GM19239 (cell line): Measurements from ENCODE around the gene SEMA5B.
A peak's percentile ranks its signal among the peaks of the same experiment; 100 is the strongest.

Source experiments
- DNase-seq: peaks from one replicate; pipeline ENCODE4 v3.0.0; 2011; ENCODE audit warnings: low spot score; ENCODE audit not compliant: insufficient read length
- FAIRE-seq: peaks from 2 replicates; lab custom pipeline; 2011; peaks lifted over from hg19 to GRCh38; lab: Jason Lieb, UNC

The SEMA5B gene

GRCh38 chr3:122952520-122952919 is 75.0 kb downstream of the SEMA5B start:
- FAIRE-seq: no peak
- DNase-seq: peak; percentile 32

DNA sequence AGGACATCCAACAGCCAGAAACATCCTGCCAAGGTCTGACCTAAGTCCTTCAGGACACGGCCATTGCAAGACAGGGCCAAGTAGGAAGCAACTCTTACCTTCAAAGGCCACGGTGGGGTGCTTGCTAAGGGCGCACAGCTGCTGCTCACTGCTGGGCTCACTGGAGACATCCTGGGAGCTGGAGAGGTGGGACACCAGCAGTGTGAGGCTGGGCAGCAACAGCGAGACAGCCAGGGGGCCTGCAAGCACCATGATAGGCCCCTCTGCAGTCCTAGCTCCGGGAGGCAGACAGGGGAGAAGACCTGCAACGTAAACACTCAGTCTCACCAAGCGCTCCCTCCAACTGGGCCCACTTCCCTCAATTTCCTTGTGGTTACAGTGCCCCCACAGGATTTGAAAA is 79.2 kb downstream of the SEMA5B start:
- FAIRE-seq (no peak), DNase-seq (no peak)

DNA sequence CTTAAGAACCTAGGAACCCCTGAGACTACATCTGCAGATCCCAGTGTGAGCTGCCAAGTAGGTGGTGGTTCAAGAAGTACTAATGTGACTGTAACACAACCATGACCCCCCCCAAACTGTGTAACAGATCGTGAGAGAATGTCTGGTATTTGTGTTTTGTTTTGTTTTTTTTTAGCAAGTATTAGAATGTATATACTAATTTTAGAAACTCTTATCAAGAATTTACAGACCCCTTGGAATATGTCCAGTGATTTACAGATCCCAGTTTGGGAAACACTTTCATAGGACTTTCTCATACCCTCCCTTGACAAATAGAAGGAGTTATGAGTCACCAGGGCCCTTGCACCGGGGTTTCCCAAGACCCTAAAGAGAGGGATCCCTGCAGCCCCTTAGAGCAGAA is 79.8 kb downstream of the SEMA5B start:
- FAIRE-seq: no peak
- DNase-seq: no peak

GRCh38 chr3:122947196-122947595 is 80.4 kb downstream of the SEMA5B start:
- DNase-seq (no peak), FAIRE-seq (no peak)

- no peak for DNase-seq
- no peak for FAIRE-seq
Measured at GRCh38 chr3:122946185-122946584, 81.4 kb downstream of the SEMA5B start.

- FAIRE-seq: no peak
Measured at GRCh38 chr3:122945230-122945629, 82.3 kb downstream of the SEMA5B start.

DNA sequence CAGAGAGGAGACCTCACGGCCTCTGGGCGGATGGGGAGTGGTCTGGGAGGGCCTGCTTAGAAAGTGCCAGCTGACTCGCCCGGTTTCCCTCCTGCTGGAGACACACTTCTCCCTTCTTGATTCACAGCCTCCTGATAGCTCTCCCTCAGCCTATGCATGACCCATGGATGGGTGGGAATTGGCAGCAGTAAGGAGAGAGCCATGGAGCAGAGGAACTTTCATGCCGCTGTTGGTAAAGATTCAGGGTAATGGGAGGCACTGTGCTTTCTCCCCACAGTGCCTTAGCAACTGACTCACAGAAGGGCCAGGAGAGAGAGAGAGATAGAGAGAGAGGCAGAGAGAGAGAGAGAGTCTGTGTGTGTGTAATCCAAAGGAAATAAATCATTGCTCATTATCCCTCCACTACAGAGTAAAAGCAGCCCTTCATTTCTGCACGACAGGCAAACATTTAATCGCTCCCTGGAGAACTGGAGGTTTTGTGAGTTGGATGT is 82.8 kb downstream of the SEMA5B start:
- FAIRE-seq: no peak
- DNase-seq: no peak

More at GRCh38 chr3:122945230-122945629, 82.3 kb downstream of the SEMA5B start:
- no peak for DNase-seq

GRCh38 chr3:122943828-122944190 is 83.8 kb downstream of the SEMA5B start:
- FAIRE-seq (no peak), DNase-seq (no peak)

- FAIRE-seq (peak; percentile 11), DNase-seq (peak; percentile 59)
Measured at GRCh38 chr3:122942937-122943827, 84.4 kb downstream of the SEMA5B start.

DNA sequence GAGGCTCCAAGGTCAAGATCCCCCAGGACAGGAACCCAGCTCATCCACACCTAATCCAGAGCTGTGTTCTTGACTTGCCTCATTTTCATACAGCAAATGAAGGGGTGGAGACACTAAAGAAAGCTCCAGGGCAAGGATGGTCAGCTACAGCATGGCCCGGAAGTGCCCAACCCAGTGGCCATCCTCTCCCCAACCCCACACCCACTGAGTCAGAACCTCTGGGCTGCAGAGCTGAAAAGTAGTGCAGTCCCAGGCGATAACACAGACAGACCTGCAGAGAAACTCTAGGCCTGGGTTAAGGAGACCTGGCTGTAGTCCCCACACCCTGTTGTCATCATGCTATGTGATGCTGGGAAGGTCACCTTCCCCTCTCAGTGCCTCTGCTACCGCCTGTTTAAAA is 85.3 kb downstream of the SEMA5B start:
- FAIRE-seq: no peak
- no peak for DNase-seq

DNA sequence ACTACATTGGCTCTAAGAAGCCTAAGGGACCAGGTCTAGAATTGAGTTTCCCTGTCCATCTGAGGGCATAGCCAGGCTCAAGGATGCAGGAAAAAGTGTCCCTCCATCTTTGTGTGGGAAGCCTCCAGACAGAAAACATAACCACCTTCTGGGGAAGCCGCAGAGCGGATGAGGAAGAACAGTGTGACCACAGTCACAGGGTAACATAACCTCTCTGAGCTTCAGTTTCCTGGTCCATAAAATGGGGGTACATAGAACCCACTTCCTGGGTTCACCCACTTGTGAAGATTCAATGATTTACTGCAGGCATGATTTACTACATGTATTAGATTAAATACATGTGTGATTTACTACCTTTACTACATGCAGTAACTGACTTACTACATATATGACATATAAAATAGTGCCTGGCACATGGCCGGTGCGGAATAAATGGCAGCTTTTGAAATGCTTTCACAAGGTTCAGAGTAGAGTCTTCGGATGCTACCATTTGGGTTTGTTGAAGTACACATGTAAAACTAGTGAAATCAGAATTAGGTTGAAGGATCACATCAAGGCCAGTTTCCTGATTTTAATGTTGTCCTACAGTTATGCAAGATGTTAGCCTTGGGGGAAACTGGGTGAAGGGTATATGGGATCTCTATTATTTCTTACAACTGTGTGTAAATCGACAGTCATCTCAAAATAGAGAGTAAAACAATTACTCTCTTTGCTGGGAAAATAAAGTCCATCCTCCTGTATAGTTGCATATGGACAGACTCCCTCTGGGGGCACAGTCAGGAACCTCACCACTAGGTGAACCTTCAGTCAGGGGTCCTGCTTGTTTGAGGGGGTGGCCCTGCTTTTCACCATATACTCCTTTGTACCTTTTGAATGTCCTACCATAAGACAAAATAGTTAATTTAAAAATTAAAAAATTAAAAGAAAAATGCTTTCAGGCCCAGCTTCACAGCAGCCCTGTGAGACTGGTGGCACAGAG is 86.0 kb downstream of the SEMA5B start:
- peak; percentile 53 for FAIRE-seq
- no peak for DNase-seq

DNA sequence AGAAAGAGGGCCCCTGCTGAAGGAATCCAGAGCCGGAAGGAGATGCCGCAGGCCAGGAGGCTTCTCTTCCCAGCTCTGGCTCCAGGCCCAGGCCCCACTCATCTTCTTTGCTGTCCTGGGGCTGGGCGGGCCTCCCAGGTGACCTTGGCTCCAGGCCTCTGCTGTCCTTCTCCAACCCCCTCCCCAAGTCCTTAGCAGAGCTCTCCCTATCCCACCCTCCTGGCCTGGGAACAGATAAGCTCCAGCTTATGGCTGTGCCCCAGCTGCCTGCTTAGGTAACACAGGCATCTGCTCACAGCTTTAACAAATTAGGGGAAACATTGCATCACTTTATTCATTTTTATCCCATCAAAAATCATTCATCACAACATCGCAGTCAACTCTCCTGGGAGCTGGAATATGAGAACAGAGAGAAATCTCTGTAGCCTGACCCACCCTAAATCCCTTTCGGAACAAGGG is 86.9 kb downstream of the SEMA5B start:
- DNase-seq: no peak
- FAIRE-seq: no peak

DNA sequence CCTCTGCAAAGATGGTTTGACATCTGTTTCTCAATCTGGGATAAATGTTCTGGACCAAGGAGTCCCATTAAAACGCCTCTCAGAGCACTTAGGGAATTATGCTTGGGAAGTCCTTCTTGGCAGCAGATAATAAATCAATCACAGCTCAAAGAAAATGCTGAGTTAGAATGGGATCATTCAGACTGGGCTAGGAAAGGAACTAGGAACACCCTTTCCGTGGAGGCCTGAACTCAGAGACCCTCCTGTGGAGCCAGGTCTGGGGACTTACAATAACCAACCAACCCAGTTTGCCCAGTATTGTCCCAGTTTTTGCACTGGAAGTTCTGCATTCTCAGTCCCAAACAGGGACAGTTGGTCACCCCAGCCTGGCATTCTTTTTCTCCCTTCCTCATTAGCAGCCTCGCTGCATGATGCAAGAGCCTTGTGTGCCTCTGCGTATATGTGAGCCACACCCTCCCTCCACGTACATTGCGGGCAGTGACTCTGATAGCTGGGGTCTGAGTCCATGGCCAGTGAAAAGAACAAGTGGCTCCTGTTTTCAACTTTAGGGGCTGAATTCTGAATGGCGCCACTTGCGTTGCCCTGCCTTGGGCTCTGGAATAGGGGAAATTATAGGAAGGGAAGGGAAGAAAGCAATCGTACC is 88.7 kb downstream of the SEMA5B start:
- no peak for DNase-seq
- FAIRE-seq: no peak

DNA sequence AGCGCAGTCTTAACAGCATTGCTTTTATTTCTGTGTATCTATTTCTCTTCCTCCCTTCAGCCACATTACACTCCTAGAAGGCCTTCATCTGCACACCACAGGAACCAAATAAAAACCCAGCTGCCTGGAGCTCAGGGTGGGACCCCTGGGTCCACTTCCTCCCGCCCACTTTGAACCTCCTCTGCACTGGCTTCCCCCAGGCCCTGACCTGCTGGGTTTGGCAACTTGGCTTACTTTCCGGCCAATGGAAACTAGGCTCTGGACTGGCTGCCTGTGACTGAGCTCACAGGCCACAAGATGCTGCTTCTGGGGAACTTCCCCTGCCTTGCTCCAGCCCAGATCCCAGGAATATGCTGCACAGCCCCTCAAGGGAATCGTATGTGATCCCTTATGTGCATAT is 89.8 kb downstream of the SEMA5B start:
- FAIRE-seq: no peak

GRCh38 chr3:122936986-122937385 is 90.6 kb downstream of the SEMA5B start:
- no peak for FAIRE-seq

More for the DNA sequence above, 89.8 kb downstream of the SEMA5B start:
- DNase-seq: no peak

GRCh38 chr3:122936335-122936734 is 91.2 kb downstream of the SEMA5B start:
- DNase-seq (no peak), FAIRE-seq (no peak)

More at GRCh38 chr3:122936986-122937385, 90.6 kb downstream of the SEMA5B start:
- DNase-seq: no peak

GRCh38 chr3:122934251-122934650 is 93.3 kb downstream of the SEMA5B start:
- DNase-seq (no peak), FAIRE-seq (no peak)

DNA sequence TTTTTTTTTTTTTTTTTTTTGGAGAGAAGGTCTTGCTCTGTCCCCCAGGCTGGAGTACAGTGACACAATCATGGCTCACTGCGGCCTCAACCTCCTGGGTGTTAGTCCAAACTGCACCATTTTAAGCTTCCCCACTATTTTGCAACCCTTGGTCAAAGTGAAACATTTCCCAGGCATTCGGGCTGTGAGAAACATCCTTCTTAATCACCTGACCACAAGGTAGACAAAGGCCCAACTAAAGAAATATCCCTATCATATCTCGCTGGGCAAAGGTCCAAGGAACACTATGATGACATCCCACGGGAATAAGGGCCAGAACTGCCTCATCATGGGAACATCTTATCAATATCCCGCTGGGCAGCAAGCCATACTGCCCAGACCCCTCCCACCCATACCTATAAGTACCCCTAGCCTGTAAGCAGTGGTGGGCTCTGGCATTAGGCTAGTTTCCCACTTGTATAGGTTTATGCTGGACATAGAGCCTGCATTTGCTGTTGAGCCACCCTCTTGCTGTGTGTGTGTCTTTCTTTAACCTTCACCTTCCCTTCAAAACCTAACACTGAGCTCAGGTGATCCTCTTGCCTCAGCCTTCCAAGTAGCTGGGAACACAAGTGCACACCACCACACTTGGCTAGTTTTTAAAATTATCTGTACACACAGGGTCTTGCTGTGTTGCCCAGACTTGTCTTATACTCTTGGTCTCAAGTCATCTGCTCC is 95.2 kb downstream of the SEMA5B start:
- DNase-seq (no peak), FAIRE-seq (no peak)

- FAIRE-seq (no peak), DNase-seq (no peak)
Measured at GRCh38 chr3:122931636-122932035, 95.9 kb downstream of the SEMA5B start.
